Mucosa of rectum (tissue), 2 donors: ENCODE results near the gene MAFB.

ENCODE experiments used
- H3K27ac ChIP-seq, 2 donors: one replicate each; pipeline ENCODE4 v1.7.0; 2013; ENCODE audit warnings: inconsistent platforms in 2 of 2, low read depth in 2 of 2, low read length in 2 of 2
- H3K27me3 ChIP-seq, 2 donors: one replicate each; pipeline ENCODE4 v1.7.0; 2013; ENCODE audit warnings: low read length in 2 of 2; ENCODE audit not compliant: control insufficient read depth in 2 of 2, insufficient read depth in 2 of 2
- H3K36me3 ChIP-seq, 2 donors: one replicate each; pipeline ENCODE4 v1.7.0; 2013; ENCODE audit warnings: low read length in 2 of 2; ENCODE audit not compliant: control insufficient read depth in 2 of 2, insufficient read depth in 2 of 2
- H3K4me1 ChIP-seq, 2 donors: one replicate each; pipeline ENCODE4 v1.7.0; 2013; ENCODE audit warnings: low read length in 2 of 2, mild to moderate bottlenecking in 1 of 2; ENCODE audit not compliant: control insufficient read depth in 2 of 2, insufficient read depth in 2 of 2
- H3K4me3 ChIP-seq, 2 donors: one replicate each; pipeline ENCODE4 v1.7.0; 2013; ENCODE audit warnings: low read length in 2 of 2
- H3K9ac ChIP-seq, 2 donors: one replicate each; pipeline ENCODE4 v1.7.0; 2013; ENCODE audit warnings: low read length in 2 of 2, low read depth in 1 of 2, mild to moderate bottlenecking in 1 of 2
- H3K9me3 ChIP-seq, 2 donors: one replicate each; pipeline ENCODE4 v1.7.0; 2013; ENCODE audit warnings: low read length in 2 of 2; ENCODE audit not compliant: control insufficient read depth in 2 of 2
- donor health status: healthy.
- donor health status: Normal muscosa, but diverticular disease.

MAFB gene

DNA sequence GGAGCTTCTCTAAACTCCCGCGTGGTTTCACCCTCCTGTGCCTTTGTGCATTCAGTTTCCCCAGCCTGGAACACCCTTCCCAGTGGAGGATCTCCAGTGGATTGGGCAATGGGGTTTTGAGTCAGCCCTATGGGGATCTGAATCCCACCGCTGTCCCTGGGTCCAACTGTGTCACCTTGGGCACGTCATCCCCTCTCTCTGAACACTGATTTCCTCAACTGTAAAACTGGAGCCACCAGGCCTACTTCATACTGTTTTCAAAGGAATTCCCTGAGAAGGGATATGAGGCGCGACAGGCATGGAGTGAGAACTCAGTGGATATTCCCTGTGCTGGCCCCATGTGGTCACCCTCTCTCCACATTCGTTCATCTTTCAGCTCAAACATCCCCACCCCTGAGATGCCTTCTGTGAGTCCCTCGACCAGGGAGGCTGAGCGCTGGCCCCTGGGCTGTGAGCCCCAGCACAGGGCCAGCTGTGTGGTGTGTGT is 25.7 kb downstream of the MAFB start:
- H3K9ac ChIP-seq, result no peak overlapping the region
- no peaks in the 10 kb centered on the region for H3K9me3 ChIP-seq
- no peaks in the 10 kb centered on the region for H3K36me3 ChIP-seq
- no peaks in the 10 kb centered on the region for H3K4me1 ChIP-seq
- no peaks in the 10 kb centered on the region for H3K27me3 ChIP-seq
- no peak overlapping the region for H3K4me3 ChIP-seq
- H3K27ac ChIP-seq, result no peak overlapping the region

DNA sequence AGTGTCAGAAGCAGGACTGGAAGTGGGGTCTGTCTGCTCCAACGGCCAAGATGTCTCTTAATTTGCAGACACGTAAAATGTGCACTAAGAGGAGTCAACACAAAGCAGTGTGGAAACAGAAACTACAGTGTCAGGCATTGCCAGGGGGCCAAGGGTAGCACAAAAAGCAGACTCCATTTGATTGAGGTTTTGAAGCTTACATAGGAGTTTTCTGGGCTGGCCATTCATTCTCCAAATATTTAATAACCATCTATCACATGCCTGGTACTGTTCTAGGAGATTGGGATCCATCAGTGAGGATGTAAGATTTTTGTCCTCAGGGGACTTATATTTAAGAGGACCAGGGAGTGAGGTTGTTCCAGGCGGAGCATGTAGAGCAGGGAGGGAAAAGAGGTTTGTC is 29.5 kb downstream of the MAFB start:
- Histone ChIP-seq H3K9ac (no peak overlapping the region), H3K9me3 (no peaks in the 10 kb centered on the region), H3K4me1 (no peaks in the 10 kb centered on the region), H3K27ac (no peak overlapping the region), H3K36me3 (no peaks in the 10 kb centered on the region), H3K4me3 (no peak overlapping the region), H3K27me3 (no peaks in the 10 kb centered on the region)

DNA sequence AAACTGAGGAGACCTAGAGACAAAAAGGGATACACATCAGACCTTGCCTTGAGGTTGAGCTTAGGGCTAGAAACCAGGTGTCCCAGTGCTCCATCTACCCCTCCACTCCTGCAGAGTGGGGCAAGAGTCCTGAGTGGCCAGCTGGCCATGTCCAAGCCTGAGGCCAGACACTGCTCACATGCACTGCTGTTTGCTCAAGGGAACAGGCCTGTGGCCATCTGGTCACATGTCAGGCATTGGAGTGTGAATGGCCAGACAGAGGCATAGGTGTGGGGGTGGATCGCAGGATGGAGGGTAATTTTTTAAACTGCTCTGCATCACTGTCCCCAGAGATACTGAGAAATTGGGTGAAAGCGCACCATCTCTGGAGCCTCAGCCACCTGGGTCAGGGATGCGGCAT is 30.5 kb downstream of the MAFB start:
- Histone ChIP-seq H3K36me3 (no peaks in the 10 kb centered on the region), H3K27me3 (no peaks in the 10 kb centered on the region), H3K4me1 (no peaks in the 10 kb centered on the region), H3K4me3 (no peak overlapping the region), H3K27ac (no peak overlapping the region), H3K9me3 (no peaks in the 10 kb centered on the region), H3K9ac (no peak overlapping the region)

DNA sequence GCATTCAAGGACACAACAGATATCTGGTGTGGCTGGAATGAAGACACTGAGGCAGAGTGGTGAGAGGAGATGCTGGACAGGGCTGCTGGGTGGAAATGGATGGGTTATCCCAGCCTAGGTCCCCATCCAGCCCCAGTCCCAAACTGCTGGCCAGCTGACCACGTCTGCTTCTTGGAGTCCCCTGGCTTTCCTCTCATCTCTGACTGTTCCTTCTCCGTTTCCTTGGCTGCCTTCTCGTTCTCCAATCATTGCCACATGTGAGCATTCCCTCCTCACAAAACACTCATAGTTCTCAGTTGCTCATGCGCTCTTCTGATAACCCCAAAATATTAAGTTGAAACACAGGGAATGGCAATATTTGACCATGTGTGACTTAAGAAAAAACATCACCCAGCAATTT is 31.5 kb downstream of the MAFB start:
- Histone ChIP-seq H3K27ac (no peak overlapping the region), H3K27me3 (no peaks in the 10 kb centered on the region), H3K4me1 (no peaks in the 10 kb centered on the region), H3K9me3 (no peaks in the 10 kb centered on the region), H3K4me3 (no peak overlapping the region), H3K9ac (no peak overlapping the region), H3K36me3 (no peaks in the 10 kb centered on the region)

DNA sequence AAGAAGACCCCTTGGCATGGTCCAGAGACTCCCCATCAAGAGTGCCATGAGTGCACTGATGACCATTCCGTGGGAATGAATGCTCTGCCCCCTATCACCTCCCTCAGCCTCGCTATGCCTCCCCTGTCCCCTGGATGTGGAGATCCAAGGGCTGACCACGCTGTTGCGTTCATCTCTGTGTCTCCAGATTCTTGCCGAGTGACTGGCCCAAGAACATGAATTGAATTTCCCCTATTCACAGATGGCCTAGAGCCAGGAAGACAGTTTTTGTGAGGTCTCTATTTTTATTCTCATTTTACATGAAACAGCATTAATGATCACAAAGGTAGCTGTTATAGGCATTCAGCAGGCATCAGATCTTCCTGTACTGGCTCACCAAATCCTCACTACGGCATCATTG is 33.6 kb downstream of the MAFB start:
- Histone ChIP-seq H3K27me3 (no peaks in the 10 kb centered on the region), H3K4me1 (no peaks in the 10 kb centered on the region), H3K9me3 (no peaks in the 10 kb centered on the region), H3K27ac (no peak overlapping the region), H3K9ac (no peak overlapping the region), H3K36me3 (no peaks in the 10 kb centered on the region), H3K4me3 (no peak overlapping the region)

DNA sequence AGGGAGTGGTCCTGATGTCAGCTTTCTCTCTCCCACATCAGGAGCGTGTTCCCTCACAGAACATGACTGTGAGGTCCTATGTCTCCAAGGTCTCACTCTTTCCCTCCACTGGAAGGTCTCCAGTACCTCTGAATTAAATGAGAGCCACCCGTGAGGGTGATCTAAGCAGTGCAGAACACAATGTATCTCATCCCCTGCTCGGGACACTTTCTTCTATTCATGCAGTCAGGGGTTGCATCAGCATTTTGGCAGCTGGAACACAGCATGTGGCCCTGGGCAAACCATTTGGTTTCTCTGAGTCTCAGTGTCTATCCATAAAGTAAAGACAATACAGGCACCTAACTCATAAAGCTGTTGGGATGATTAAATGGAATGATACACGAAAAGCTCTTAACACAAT is 34.2 kb downstream of the MAFB start:
- no peak overlapping the region for H3K4me3 ChIP-seq
- no peaks in the 10 kb centered on the region for H3K4me1 ChIP-seq
- no peaks in the 10 kb centered on the region for H3K36me3 ChIP-seq
- no peaks in the 10 kb centered on the region for H3K27me3 ChIP-seq
- no peak overlapping the region for H3K27ac ChIP-seq
- H3K9me3 ChIP-seq, result no peaks in the 10 kb centered on the region
- no peak overlapping the region for H3K9ac ChIP-seq

DNA sequence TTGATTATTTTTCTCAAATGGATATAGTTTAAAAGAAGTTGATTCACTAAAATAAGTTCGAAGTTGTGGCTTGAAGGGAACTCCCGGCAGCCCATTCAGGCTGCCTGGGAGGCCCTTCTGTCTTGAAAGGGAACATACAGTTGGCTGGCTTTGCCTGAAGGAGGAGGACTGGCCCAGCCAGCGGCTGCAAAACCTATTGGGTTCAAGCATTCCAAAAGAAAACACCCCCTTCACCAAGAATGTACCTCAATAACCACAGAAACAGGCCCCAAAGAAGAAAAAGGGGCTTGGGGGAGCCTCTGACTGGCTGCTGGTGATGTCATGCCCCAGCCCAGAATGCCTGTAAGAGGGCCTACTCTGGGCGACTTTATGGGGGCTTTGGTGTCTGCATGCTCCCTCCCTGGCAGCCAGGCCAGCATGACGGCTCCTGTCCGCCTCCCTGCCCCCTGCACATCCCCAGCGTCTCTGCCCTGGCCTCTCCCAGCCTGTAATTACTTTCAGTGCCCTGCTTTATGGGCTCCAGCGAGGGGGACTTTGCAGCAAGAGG is 36.5 kb downstream of the MAFB start:
- no peak overlapping the region for H3K9ac ChIP-seq
- H3K27me3 ChIP-seq, result no peaks in the 10 kb centered on the region
- no peak overlapping the region for H3K27ac ChIP-seq
- H3K4me3 ChIP-seq, result no peak overlapping the region
- H3K4me1 ChIP-seq, result no peaks in the 10 kb centered on the region
- no peaks in the 10 kb centered on the region for H3K36me3 ChIP-seq
- no peaks in the 10 kb centered on the region for H3K9me3 ChIP-seq

DNA sequence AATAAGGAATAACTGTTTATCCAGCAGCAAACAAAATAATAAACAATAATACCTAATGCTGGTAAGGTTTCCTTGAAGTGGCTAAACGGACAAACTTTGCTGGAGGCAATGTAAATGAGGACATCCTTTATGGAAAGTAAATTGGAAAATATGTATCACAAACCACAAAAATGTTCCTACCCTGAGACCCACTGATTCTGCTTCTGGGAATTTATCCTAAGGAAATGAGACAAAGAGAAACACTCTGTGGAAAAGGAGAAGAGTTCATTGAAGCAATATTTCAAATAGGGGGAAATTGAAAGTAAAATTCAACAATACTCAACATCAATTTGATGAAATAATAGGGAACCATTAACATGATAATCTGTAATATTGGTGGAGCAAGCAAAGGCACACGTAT is 37.9 kb downstream of the MAFB start:
- Histone ChIP-seq H3K9ac (no peak overlapping the region), H3K4me1 (no peaks in the 10 kb centered on the region), H3K36me3 (no peaks in the 10 kb centered on the region), H3K9me3 (no peaks in the 10 kb centered on the region), H3K27ac (no peak overlapping the region), H3K27me3 (no peaks in the 10 kb centered on the region), H3K4me3 (no peak overlapping the region)

DNA sequence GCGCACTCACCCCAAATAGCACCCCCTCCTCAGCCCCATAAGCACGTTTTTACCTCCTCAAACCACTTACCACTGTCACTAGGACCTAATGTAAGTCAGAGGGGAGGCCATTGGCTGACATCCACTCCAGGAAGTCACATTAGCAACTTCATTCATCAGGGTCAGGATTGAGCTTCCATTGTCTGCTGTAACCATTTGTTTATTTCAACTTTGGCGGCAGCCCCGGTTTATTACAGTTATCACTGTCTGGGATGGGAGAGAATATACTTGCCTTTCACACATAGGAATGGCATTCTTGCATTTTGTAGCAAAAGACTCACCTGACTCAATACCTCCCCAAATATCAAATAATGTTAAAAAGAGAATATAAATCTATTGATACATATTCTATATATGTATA is 38.3 kb downstream of the MAFB start:
- Histone ChIP-seq H3K9ac (no peak overlapping the region), H3K27ac (no peak overlapping the region), H3K4me1 (no peaks in the 10 kb centered on the region), H3K36me3 (no peaks in the 10 kb centered on the region), H3K27me3 (no peaks in the 10 kb centered on the region), H3K9me3 (no peaks in the 10 kb centered on the region), H3K4me3 (no peak overlapping the region)

DNA sequence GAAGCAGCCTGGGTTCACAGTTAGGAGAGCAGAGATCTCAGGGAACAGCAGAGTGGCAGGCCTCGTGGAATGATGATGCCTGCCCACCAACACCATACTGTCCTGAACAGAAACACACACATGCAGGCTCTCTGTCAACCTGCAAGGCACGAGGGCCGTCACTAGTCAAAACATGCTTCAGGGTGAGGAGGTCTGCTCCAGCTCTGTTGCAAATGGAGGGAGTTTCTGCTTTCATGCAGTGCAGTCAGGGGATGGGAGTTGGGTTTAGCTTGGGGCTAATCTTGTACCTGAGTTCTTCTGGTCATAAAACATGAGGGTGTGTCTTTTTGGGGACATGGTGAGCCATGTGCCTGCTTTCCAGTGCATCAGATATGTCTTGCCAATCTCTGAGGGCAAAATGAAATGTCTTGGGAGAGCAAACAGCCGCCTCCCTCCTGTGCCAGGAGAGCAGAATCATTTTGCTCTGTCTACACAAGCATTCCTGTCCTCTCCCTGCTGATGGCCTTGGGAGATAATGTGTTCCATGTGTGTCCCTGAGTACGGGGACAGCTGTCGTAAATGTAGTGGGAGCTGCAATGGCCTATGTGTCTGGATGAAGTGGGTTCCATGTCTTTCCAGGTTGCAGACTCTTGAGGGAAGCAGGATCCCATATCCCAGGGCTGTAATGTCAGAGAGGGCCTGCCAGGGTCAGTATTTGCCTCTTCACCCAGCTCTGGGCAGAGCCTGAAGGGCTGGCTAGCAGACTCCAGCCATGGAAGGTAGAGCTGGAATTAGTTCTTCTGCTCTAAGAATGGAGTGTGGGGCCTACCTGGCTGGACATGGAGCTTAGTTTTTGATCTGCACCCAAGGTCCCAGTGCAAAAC is 40.6 kb downstream of the MAFB start:
- no peak overlapping the region for H3K4me3 ChIP-seq

More for the DNA sequence above, 40.6 kb downstream of the MAFB start:
- H3K9me3 ChIP-seq, result no peaks in the 10 kb centered on the region
- no peak overlapping the region for H3K9ac ChIP-seq
- H3K27me3 ChIP-seq, result no peaks in the 10 kb centered on the region
- no peaks in the 10 kb centered on the region for H3K36me3 ChIP-seq
- H3K4me1 ChIP-seq, result no peaks in the 10 kb centered on the region
- H3K27ac ChIP-seq, result no peak overlapping the region
